SK-N-MC (cell line): ENCODE measurements around the gene CDH4.

Experiments used
- DNase-seq: peaks from one replicate; pipeline ENCODE4 v3.0.0-alpha.2; 2011; ENCODE audit warnings: low read depth, low spot score
- H3K27ac ChIP-seq: fragments of 200-600 bp; sonication (generic); 2 replicates; pipeline ENCODE4 v1.5.1; 2016; ENCODE audit warnings: mixed run types
- H3K36me3 ChIP-seq: fragments of 200-600 bp; sonication (generic); 2 replicates; pipeline ENCODE4 v1.6.1; 2017; ENCODE audit warnings: antibody characterized with exemption, low read length, mixed read lengths; ENCODE audit not compliant: insufficient read depth
- H3K4me3 ChIP-seq: fragments of 200-600 bp; sonication (generic); 2 replicates; pipeline ENCODE4 v1.5.1; 2016
- H3K9ac ChIP-seq: fragments of 200-600 bp; sonication (generic); 2 replicates; pipeline ENCODE4 v1.8.0; 2017; ENCODE audit warnings: mixed run types, mixed read lengths; ENCODE audit not compliant: insufficient read length
- H3K9me3 ChIP-seq: fragments of 200-600 bp; sonication (generic); 2 replicates; pipeline ENCODE4 v1.6.1; 2017; ENCODE audit warnings: low read depth, mild to moderate bottlenecking, antibody characterized with exemption, low read length, moderate library complexity, mixed read lengths
- EZH2 ChIP-seq: fragments of 200-600 bp; sonication (generic); IDR thresholded peaks from one replicate; pipeline ENCODE4 v1.6.1; 2017; ENCODE audit warnings: antibody characterized with exemption
- FOXP2 ChIP-seq: optimal IDR thresholded peaks from 2 replicates; pipeline ENCODE3; 2011; ENCODE audit warnings: mild to moderate bottlenecking, moderate library complexity; ENCODE audit not compliant: insufficient read depth; ENCODE audit errors: extremely low read length, control extremely low read depth
- POLR2AphosphoS5 ChIP-seq: IDR thresholded peaks from 2 replicates; pipeline ENCODE4 v1.6.1; 2012; ENCODE audit warnings: mild to moderate bottlenecking, low read depth, low read length, borderline replicate concordance

Gene CDH4

GRCh38 chr20:61948586-61949362, 696.7 kb downstream of the CDH4 start:
- DNase-seq: no peak

GRCh38 chr20:61949363-61949713, 697.3 kb downstream of the CDH4 start:
- no peak for DNase-seq

More at GRCh38 chr20:61948586-61949362, 696.7 kb downstream of the CDH4 start:
- Histone ChIP-seq H3K27ac (no peak overlapping the region), H3K36me3 (no peaks in the 10 kb centered on the region), H3K4me3 (no peak overlapping the region), H3K9me3 (no peaks in the 10 kb centered on the region), H3K9ac (no peak overlapping the region)
- TF ChIP-seq EZH2: no peak
- no peak for TF ChIP-seq POLR2AphosphoS5
- no peak for TF ChIP-seq FOXP2

GRCh38 chr20:61949714-61950640, 697.9 kb downstream of the CDH4 start:
- H3K36me3 ChIP-seq: no peaks in the 10 kb centered on the region
- no peaks in the 10 kb centered on the region for H3K9me3 ChIP-seq
- no peak overlapping the region for H3K27ac ChIP-seq
- H3K4me3 ChIP-seq: no peak overlapping the region
- DNase-seq: no peak
- H3K9ac ChIP-seq: no peak overlapping the region
- TF ChIP-seq EZH2: no peak
- TF ChIP-seq FOXP2: no peak
- TF ChIP-seq POLR2AphosphoS5: no peak

More at GRCh38 chr20:61949363-61949713, 697.3 kb downstream of the CDH4 start:
- Histone ChIP-seq H3K27ac (no peak overlapping the region), H3K9ac (no peak overlapping the region), H3K4me3 (no peak overlapping the region), H3K36me3 (no peaks in the 10 kb centered on the region), H3K9me3 (no peaks in the 10 kb centered on the region)
- no peak for TF ChIP-seq POLR2AphosphoS5
- TF ChIP-seq FOXP2: no peak
- no peak for TF ChIP-seq EZH2

GRCh38 chr20:61950641-61951071, 698.6 kb downstream of the CDH4 start:
- no peak for TF ChIP-seq POLR2AphosphoS5
- TF ChIP-seq EZH2: no peak
- no peak for TF ChIP-seq FOXP2
- no peak for DNase-seq
- Histone ChIP-seq H3K27ac (no peak overlapping the region), H3K9me3 (no peaks in the 10 kb centered on the region), H3K36me3 (no peaks in the 10 kb centered on the region), H3K4me3 (no peak overlapping the region), H3K9ac (no peak overlapping the region)

GRCh38 chr20:61951695-61952533, 699.9 kb downstream of the CDH4 start:
- TF ChIP-seq POLR2AphosphoS5 (no peak), EZH2 (no peak), FOXP2 (no peak)
- no peaks in the 10 kb centered on the region for H3K9me3 ChIP-seq
- no peak overlapping the region for H3K4me3 ChIP-seq
- H3K36me3 ChIP-seq: no peaks in the 10 kb centered on the region
- no peak overlapping the region for H3K9ac ChIP-seq
- H3K27ac ChIP-seq: no peak overlapping the region
- no peak for DNase-seq

GRCh38 chr20:61953037-61954021, 701.3 kb downstream of the CDH4 start:
- DNase-seq: no peak
- no peaks in the 10 kb centered on the region for H3K36me3 ChIP-seq
- no peak for TF ChIP-seq EZH2
- no peak for TF ChIP-seq POLR2AphosphoS5
- H3K9ac ChIP-seq: no peak overlapping the region
- H3K4me3 ChIP-seq: no peak overlapping the region
- H3K9me3 ChIP-seq: no peaks in the 10 kb centered on the region
- no peak overlapping the region for H3K27ac ChIP-seq
